ENCODE data around the gene METTL21C. TPM values are rescaled to one million over a fixed set of nuclear protein-coding genes. Genes with fewer than 3 reads are reported as not detected.

The METTL21C gene
- total RNA-seq, 1 experiment from 2014 or later: not detected

- no peaks in the 10 kb centered on the region for H3K4me1 ChIP-seq (replicated peaks; ENCODE audit: insufficient read depth)
- peaks cover 24% of the 10 kb centered on the region for H3K36me3 ChIP-seq (ENCODE audit: low read depth)
- H3F3A ChIP-seq (ENCODE audit: insufficient read depth, low read depth): no peaks in the 10 kb centered on the region
- no peak overlapping the region for H3K4me2 ChIP-seq
- no peak overlapping the region for H3K27ac ChIP-seq
- BruUV-seq (replicated peaks): no TSS peak
- POLR2A ChIA-PET (ENCODE audit: unreplicated experiment): no interaction called here
- intact Hi-C loops (cut with micrococcal nuclease; ENCODE audit: unreplicated experiment): loop anchor here (10.0 kb wide), 1 partner anchor 52 kb away; no protein-coding TSS in a partner anchor
- H3K4me3 ChIP-seq: no peak overlapping the region
- no peak overlapping the region for H2AFZ ChIP-seq
- CTCF ChIA-PET: no interaction called here
- H3K9me3 ChIP-seq (ENCODE audit: insufficient read depth, low read depth): peaks cover 7% of the 10 kb centered on the region; the same call in 1 of the 2 replicates
- no peak for DNase-seq
- no peaks in the 10 kb centered on the region; the same call in 1 of the 2 replicates for H3K9me2 ChIP-seq (ENCODE audit: insufficient read depth)
- no peaks in the 10 kb centered on the region for H3K79me2 ChIP-seq (ENCODE audit: low read depth)
- no peaks in the 10 kb centered on the region for H3K27me3 ChIP-seq (ENCODE audit: insufficient read depth, low read depth)
- TF ChIP-seq EZH2 (IDR thresholded peaks at IDR 0.05; ENCODE audit: low read depth) (no peak), CTCF (conservative IDR thresholded peaks at IDR 0.05) (no peak)
- no peaks in the 10 kb centered on the region for H4K20me1 ChIP-seq (ENCODE audit: insufficient read depth)
These were observed 27.8 kb downstream of the METTL21C start for GRCh38 chr13:102667023-102667422.

- no peaks in the 10 kb centered on the region; the same call in 1 of the 2 replicates for H4K20me1 ChIP-seq (ENCODE audit: insufficient read depth)
- BruUV-seq (replicated peaks): no TSS peak
These were observed 35.6 kb downstream of the METTL21C start for GRCh38 chr13:102659168-102659713.

GRCh38 chr13:102658660-102659059 is 36.2 kb downstream of the METTL21C start:
- DNase-seq: no peak
- H2AFZ ChIP-seq: no peak overlapping the region
- no peak overlapping the region for H3K27ac ChIP-seq
- POLR2A ChIA-PET (ENCODE audit: unreplicated experiment): no interaction called here
- CTCF ChIA-PET: no interaction called here
- H3K9me2 ChIP-seq (ENCODE audit: insufficient read depth): no peaks in the 10 kb centered on the region
- H3K27me3 ChIP-seq (ENCODE audit: insufficient read depth, low read depth): no peaks in the 10 kb centered on the region
- H3K4me3 ChIP-seq: no peak overlapping the region
- TF ChIP-seq EZH2 (IDR thresholded peaks at IDR 0.05; ENCODE audit: low read depth): no peak
- TF ChIP-seq CTCF (conservative IDR thresholded peaks at IDR 0.05): no peak
- H3K4me1 ChIP-seq (replicated peaks; ENCODE audit: insufficient read depth): no peaks in the 10 kb centered on the region
- no peaks in the 10 kb centered on the region for H3K79me2 ChIP-seq (ENCODE audit: low read depth)
- H3F3A ChIP-seq (ENCODE audit: insufficient read depth, low read depth): no peaks in the 10 kb centered on the region
- intact Hi-C loops (cut with micrococcal nuclease; ENCODE audit: unreplicated experiment): no loop called here
- BruUV-seq (replicated peaks): no TSS peak
- H4K20me1 ChIP-seq (ENCODE audit: insufficient read depth): no peaks in the 10 kb centered on the region; the same call in 1 of the 2 replicates
- peaks cover 12% of the 10 kb centered on the region; the same call in 1 of the 2 replicates for H3K9me3 ChIP-seq (ENCODE audit: insufficient read depth, low read depth)
- peaks cover 30% of the 10 kb centered on the region for H3K36me3 ChIP-seq (ENCODE audit: low read depth)
- H3K4me2 ChIP-seq: no peak overlapping the region

More at GRCh38 chr13:102659168-102659713, 35.6 kb downstream of the METTL21C start:
- no peak for DNase-seq
- ChIA-PET CTCF (no interaction called here), POLR2A (ENCODE audit: unreplicated experiment) (no interaction called here)
- no peaks in the 10 kb centered on the region for H3K27me3 ChIP-seq (ENCODE audit: insufficient read depth, low read depth)
- no peaks in the 10 kb centered on the region for H3F3A ChIP-seq (ENCODE audit: insufficient read depth, low read depth)
- no peak overlapping the region for H3K4me3 ChIP-seq
- no peaks in the 10 kb centered on the region for H3K4me1 ChIP-seq (replicated peaks; ENCODE audit: insufficient read depth)
- H2AFZ ChIP-seq: no peak overlapping the region
- H3K27ac ChIP-seq: no peak overlapping the region
- H3K4me2 ChIP-seq: no peak overlapping the region
- H3K79me2 ChIP-seq (ENCODE audit: low read depth): no peaks in the 10 kb centered on the region
- intact Hi-C loops (cut with micrococcal nuclease; ENCODE audit: unreplicated experiment): no loop called here
- H3K9me2 ChIP-seq (ENCODE audit: insufficient read depth): no peaks in the 10 kb centered on the region
- peaks cover 36% of the 10 kb centered on the region for H3K36me3 ChIP-seq (ENCODE audit: low read depth)
- TF ChIP-seq EZH2 (IDR thresholded peaks at IDR 0.05; ENCODE audit: low read depth): no peak
- no peak for TF ChIP-seq CTCF (conservative IDR thresholded peaks at IDR 0.05)
- H3K9me3 ChIP-seq (ENCODE audit: insufficient read depth, low read depth): peaks cover 12% of the 10 kb centered on the region; the same call in 1 of the 2 replicates
